ENCODE results near the gene DNAAF1.

GRCh38 chr16:84144209-84144858, 774 bp upstream of the DNAAF1 start:
- no peak for TF ChIP-seq POLR2AphosphoS5 (IDR thresholded peaks at IDR 0.05; ENCODE audit: low read depth, low read length)
- no peak for TF ChIP-seq CTCF (IDR thresholded peaks at IDR 0.05)
- no peak for TF ChIP-seq REST (IDR thresholded peaks at IDR 0.05; ENCODE audit: insufficient read depth in 1 of 2, low read depth in 2 of 2, low read length in 1 of 2)
- TF ChIP-seq TCF7L2 (IDR thresholded peaks at IDR 0.05; ENCODE audit: low read depth, low read length), result 0 out of 2 replicates have a peak, but pooled peaks have one; percentile 18
